ENCODE results near the gene ZNF248. TPM values are rescaled to one million over a fixed set of nuclear protein-coding genes. Genes with fewer than 3 reads are reported as not detected.

The ZNF248 gene
- total and polyA plus RNA-seq, 9 of the 15 experiments (the other 6 are each of a cell fraction or from before 2014, with no cell fraction given): 4.5 to 16.5 (median 10.2) TPM

DNA sequence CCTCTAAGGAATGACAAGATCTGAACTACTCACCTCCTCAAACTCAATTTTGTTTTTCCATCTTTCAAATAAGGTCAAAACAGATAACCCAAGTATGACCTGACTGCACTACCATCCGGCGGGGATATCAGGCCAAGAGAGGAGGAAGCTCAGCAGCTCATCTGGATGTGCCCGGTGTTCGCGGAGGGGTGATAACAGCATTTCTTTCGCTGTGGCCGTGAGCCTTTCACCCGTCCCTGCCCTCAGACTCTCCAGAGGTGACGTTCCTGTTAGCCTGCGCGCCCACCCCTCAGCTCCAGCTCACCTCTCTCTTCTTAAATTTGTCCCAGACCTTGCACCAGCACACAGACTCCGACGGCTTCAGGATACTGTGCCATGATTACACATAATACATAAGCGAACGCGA lies 526 bp downstream of the ZNF248 start (continued):
- TF ChIP-seq ZFPM2 (CRISPR knock-in tag; IDR thresholded peaks at IDR 0.05) (no peak), CREB1 (IDR thresholded peaks at IDR 0.05) (0 out of 2 replicates have a peak, but pooled peaks have one; percentile 20), CREB1 (CRISPR knock-in tag; IDR thresholded peaks at IDR 0.05) (no peak), KLF16 (IDR thresholded peaks at IDR 0.05) (no peak), KDM1A (IDR thresholded peaks at IDR 0.05) (peak; percentile 75 to 80), ZNF24 (IDR thresholded peaks at IDR 0.05) (no peak), DNMT1 (IDR thresholded peaks at IDR 0.05) (no peak), PRPF4 (IDR thresholded peaks at IDR 0.05; ENCODE audit: insufficient read depth, low read depth, low read length, poor library complexity, severe bottlenecking) (no peak), GABPA (tag; conservative IDR thresholded peaks at IDR 0.05; ENCODE audit: low read depth) (no peak), XRCC5 (IDR thresholded peaks at IDR 0.05; ENCODE audit: low read depth, low read length) (no peak), CBFA2T2 (conservative IDR thresholded peaks at IDR 0.05) (peak; percentile 56), NR4A1 (CRISPR knock-in tag; IDR thresholded peaks at IDR 0.05) (no peak), NR4A1 (tag; IDR thresholded peaks at IDR 0.05) (no peak), HDAC6 (IDR thresholded peaks at IDR 0.05; ENCODE audit: low read depth, low read length) (no peak), SMARCB1 (IDR thresholded peaks at IDR 0.05; ENCODE audit: insufficient read length, low read depth) (no peak), ELF1 (tag; IDR thresholded peaks at IDR 0.05) (no peak), ZNF121 (CRISPR knock-in tag; conservative IDR thresholded peaks at IDR 0.05) (no peak), ESRRA (IDR thresholded peaks at IDR 0.05; ENCODE audit: borderline replicate concordance, low read depth) (no peak), ZNF76 (CRISPR knock-in tag; IDR thresholded peaks at IDR 0.05; ENCODE audit: borderline replicate concordance) (no peak), NONO (IDR thresholded peaks at IDR 0.05; ENCODE audit: low read depth in 2 of 2, low read length in 1 of 2) (no peak), SP2 (IDR thresholded peaks at IDR 0.05; ENCODE audit: extremely low read depth, low read depth, low read length, poor library complexity, severe bottlenecking) (no peak), TAL1 (IDR thresholded peaks at IDR 0.05) (peak; percentile 36; the same call in 1 of the 2 replicates), CXXC5 (CRISPR knock-in tag; IDR thresholded peaks at IDR 0.05) (no peak)
- TF ChIP-seq, protein P1, sequence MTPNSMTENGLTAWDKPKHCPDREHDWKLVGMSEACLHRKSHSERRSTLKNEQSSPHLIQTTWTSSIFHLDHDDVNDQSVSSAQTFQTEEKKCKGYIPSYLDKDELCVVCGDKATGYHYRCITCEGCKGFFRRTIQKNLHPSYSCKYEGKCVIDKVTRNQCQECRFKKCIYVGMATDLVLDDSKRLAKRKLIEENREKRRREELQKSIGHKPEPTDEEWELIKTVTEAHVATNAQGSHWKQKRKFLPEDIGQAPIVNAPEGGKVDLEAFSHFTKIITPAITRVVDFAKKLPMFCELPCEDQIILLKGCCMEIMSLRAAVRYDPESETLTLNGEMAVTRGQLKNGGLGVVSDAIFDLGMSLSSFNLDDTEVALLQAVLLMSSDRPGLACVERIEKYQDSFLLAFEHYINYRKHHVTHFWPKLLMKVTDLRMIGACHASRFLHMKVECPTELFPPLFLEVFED (CRISPR knock-in tag; conservative IDR thresholded peaks at IDR 0.05): no peak
- TF ChIP-seq, protein P2, sequence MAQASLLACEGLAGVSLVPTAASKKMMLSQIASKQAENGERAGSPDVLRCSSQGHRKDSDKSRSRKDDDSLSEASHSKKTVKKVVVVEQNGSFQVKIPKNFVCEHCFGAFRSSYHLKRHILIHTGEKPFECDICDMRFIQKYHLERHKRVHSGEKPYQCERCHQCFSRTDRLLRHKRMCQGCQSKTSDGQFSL (CRISPR knock-in tag; IDR thresholded peaks at IDR 0.05): no peak
- TF ChIP-seq, protein P2 (tag; IDR thresholded peaks at IDR 0.05): no peak
- TF ChIP-seq, protein P3, sequence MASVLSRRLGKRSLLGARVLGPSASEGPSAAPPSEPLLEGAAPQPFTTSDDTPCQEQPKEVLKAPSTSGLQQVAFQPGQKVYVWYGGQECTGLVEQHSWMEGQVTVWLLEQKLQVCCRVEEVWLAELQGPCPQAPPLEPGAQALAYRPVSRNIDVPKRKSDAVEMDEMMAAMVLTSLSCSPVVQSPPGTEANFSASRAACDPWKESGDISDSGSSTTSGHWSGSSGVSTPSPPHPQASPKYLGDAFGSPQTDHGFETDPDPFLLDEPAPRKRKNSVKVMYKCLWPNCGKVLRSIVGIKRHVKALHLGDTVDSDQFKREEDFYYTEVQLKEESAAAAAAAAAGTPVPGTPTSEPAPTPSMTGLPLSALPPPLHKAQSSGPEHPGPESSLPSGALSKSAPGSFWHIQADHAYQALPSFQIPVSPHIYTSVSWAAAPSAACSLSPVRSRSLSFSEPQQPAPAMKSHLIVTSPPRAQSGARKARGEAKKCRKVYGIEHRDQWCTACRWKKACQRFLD (CRISPR knock-in tag; IDR thresholded peaks at IDR 0.05): no peak
- TF ChIP-seq, protein P4, sequence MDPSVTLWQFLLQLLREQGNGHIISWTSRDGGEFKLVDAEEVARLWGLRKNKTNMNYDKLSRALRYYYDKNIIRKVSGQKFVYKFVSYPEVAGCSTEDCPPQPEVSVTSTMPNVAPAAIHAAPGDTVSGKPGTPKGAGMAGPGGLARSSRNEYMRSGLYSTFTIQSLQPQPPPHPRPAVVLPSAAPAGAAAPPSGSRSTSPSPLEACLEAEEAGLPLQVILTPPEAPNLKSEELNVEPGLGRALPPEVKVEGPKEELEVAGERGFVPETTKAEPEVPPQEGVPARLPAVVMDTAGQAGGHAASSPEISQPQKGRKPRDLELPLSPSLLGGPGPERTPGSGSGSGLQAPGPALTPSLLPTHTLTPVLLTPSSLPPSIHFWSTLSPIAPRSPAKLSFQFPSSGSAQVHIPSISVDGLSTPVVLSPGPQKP (CRISPR knock-in tag; IDR thresholded peaks at IDR 0.05): no peak
